ENCODE measurements around the gene APOF. TPM values are rescaled to one million over a fixed set of nuclear protein-coding genes. Genes with fewer than 3 reads are reported as not detected.
"Not testable (repeated sequence)": the region's sequence is repeated elsewhere in the genome, so short reads cannot be mapped to it uniquely, and the experiment has no call there.

Gene APOF
- polyA plus RNA-seq, 2 of the 4 experiments (the other 2 are of a cell fraction) = not detected

DNA sequence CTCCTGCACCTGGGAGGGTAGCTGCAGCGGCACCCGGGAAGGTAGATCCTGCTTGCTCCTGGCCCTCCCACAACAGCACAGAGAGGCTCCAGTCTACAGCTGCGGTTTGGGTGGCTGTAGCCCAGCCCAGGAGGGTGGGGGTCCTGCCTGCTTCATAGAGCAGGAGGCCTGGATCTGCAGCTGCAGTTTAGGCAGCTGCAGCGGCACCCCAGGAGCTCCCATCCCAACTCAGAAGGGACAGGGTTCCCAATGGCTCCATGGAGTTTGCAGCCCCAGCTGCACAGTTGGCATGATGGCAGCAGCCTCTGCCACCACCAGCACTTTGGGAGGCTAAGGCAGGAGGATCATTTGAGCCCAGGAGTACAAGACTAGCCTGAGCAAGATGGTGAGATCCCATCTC, 48.1 kb upstream of the APOF start:
- ATAC-seq (no peak), FAIRE-seq (no peak), DNase-seq (ENCODE audit: low read depth in 1 of 2, low spot score in 1 of 2) (no peak)
- Histone ChIP-seq H3K4me1 (no peaks in the 10 kb centered on the region), H3K4me3 (no peak overlapping the region), H3K4me2 (no peak overlapping the region), H3K9me3 (no peaks in the 10 kb centered on the region), H3K27ac (no peak overlapping the region)
- WGBS (ENCODE audit: missing lambda C conversion rate) = 95% methylated on average over 3 of the region's 4 CpGs
- ChIA-PET CTCF (no interaction called here), POLR2A (no interaction called here)
- TF ChIP-seq REST (IDR thresholded peaks at IDR 0.05) = no peak
- no peak for TF ChIP-seq SMC3 (IDR thresholded peaks at IDR 0.05)
- no peak for TF ChIP-seq E2F6 (IDR thresholded peaks at IDR 0.05; ENCODE audit: borderline replicate concordance, low read depth)
- no peak for TF ChIP-seq ZFP36 (IDR thresholded peaks at IDR 0.05; ENCODE audit: borderline replicate concordance, partially characterized antibody)
- no peak for TF ChIP-seq TP53 (CRISPR knock-in tag; IDR thresholded peaks at IDR 0.05)
- TF ChIP-seq NPAS2 (CRISPR knock-in tag; IDR thresholded peaks at IDR 0.05; ENCODE audit: borderline replicate concordance) = no peak
- TF ChIP-seq CHD2 (IDR thresholded peaks at IDR 0.05; ENCODE audit: low read length, partially characterized antibody) = no peak
- no peak for TF ChIP-seq FOSL2 (IDR thresholded peaks at IDR 0.05)
- no peak for TF ChIP-seq FOSL2 (CRISPR knock-in tag; IDR thresholded peaks at IDR 0.05)
- TF ChIP-seq JUNB (IDR thresholded peaks at IDR 0.05) = no peak

GRCh38 chr12:56408799-56409417, 46.3 kb upstream of the APOF start:
- DNase-seq (ENCODE audit: low read depth in 1 of 2, low spot score in 1 of 2) (no peak), FAIRE-seq (no peak), ATAC-seq (no peak)
- no peak for TF ChIP-seq TP53 (CRISPR knock-in tag; IDR thresholded peaks at IDR 0.05)
- TF ChIP-seq RARB (CRISPR knock-in tag; IDR thresholded peaks at IDR 0.05) = no peak
- TF ChIP-seq, protein P1, sequence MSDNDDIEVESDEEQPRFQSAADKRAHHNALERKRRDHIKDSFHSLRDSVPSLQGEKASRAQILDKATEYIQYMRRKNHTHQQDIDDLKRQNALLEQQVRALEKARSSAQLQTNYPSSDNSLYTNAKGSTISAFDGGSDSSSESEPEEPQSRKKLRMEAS (IDR thresholded peaks at IDR 0.05) = no peak
- no peak for TF ChIP-seq PHF8 (IDR thresholded peaks at IDR 0.05; ENCODE audit: borderline replicate concordance, low read depth)
- TF ChIP-seq ZNF302 (CRISPR knock-in tag; IDR thresholded peaks at IDR 0.05) = no peak
- no peak for TF ChIP-seq ATOH8 (CRISPR knock-in tag; IDR thresholded peaks at IDR 0.05; ENCODE audit: low read depth)
- TF ChIP-seq HOXB13 (CRISPR knock-in tag; IDR thresholded peaks at IDR 0.05; ENCODE audit: low read depth) = no peak
- no peak for TF ChIP-seq HOXA7 (CRISPR knock-in tag; IDR thresholded peaks at IDR 0.05)
- ChIA-PET POLR2A (no interaction called here), CTCF (interaction anchor here (0.6 to 1.2 kb wide), 3 partner anchors 27 to 165 kb away, joined by 3 to 4 read pairs (median 4); no protein-coding TSS in a partner anchor)
- Histone ChIP-seq H3K4me3 (no peak overlapping the region), H3K9me3 (no peaks in the 10 kb centered on the region), H3K4me2 (no peak overlapping the region), H3K4me1 (no peaks in the 10 kb centered on the region), H3K27ac (no peak overlapping the region)
- WGBS (ENCODE audit: missing lambda C conversion rate) = 84% methylated on average over 5 of the region's 5 CpGs

GRCh38 chr12:56404227-56404626, 41.6 kb upstream of the APOF start:
- H3K4me3 ChIP-seq, FAIRE-seq, H3K27ac ChIP-seq: not testable (repeated sequence)

DNA sequence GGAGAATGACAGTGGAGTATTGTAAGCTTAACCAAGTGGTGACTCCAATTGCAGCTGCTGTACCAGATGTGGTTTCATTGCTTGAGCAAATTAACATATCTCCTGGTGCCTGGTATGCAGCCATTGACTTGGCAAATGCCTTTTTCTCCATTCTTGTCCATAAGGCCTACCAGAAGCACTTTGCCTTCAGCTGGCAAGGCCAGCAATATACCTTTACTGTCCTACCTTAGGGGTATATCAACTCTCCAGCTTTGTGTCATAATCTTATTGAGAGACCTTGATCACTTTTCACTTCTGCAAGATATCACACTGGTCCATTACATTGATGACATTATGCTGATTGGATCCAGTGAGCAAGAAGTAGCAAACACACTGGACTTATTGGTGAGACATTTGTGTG, 39.0 kb upstream of the APOF start:
- H3K4me1 ChIP-seq; FAIRE-seq; ATAC-seq; POLR2A ChIA-PET; CTCF ChIA-PET; H3K27ac ChIP-seq; H3K4me3 ChIP-seq; DNase-seq (ENCODE audit: low read depth in 1 of 2, low spot score in 1 of 2); H3K4me2 ChIP-seq: not testable (repeated sequence)
- peaks cover 13% of the 10 kb centered on the region; the same call in 2 of the 3 replicates for H3K9me3 ChIP-seq

More at GRCh38 chr12:56404227-56404626, 41.6 kb upstream of the APOF start:
- H3K4me1 ChIP-seq; DNase-seq (ENCODE audit: low read depth in 1 of 2, low spot score in 1 of 2); ATAC-seq; CTCF ChIA-PET; H3K4me2 ChIP-seq; POLR2A ChIA-PET; H3K9me3 ChIP-seq: not testable (repeated sequence)
- TF ChIP-seq, protein P2, sequence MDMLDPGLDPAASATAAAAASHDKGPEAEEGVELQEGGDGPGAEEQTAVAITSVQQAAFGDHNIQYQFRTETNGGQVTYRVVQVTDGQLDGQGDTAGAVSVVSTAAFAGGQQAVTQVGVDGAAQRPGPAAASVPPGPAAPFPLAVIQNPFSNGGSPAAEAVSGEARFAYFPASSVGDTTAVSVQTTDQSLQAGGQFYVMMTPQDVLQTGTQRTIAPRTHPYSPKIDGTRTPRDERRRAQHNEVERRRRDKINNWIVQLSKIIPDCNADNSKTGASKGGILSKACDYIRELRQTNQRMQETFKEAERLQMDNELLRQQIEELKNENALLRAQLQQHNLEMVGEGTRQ (IDR thresholded peaks at IDR 0.05) = peak; percentile 44; the same call in 1 of the 2 replicates
- 58% methylated on average over 3 of the region's 3 CpGs for WGBS (ENCODE audit: missing lambda C conversion rate)
